ENCODE data around the gene LBHD1.
A peak's percentile ranks its signal among the peaks of the same experiment; 100 is the strongest.
"Not testable (repeated sequence)": the region's sequence is repeated elsewhere in the genome, so short reads cannot be mapped to it uniquely, and the experiment has no call there.

LBHD1 gene

DNA sequence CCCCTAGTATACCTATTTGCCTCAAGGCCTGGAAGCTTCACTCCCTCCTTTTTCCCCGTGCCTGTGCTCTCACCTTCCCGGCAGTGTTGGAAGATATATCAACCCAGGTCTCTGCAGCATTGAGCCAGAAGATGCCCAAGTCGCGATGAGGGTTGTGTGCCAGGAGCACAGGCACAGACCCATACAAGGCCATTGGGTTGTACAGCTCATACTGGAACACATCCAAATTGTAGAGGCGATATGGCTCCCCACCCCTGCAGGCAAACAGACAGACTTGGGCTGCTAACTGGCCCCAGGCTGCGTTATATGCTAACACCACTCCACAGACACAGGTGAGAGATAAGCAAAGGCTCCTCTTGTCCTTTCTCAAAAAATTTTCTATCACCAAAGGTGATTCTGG, 39.6 kb downstream of the LBHD1 start:
- H3K4me3 ChIP-seq (ENCODE audit: low read length): no peak overlapping the region
- no peak for TF ChIP-seq ZNF274 (IDR thresholded peaks at IDR 0.05; ENCODE audit: low read depth, low read length)

DNA sequence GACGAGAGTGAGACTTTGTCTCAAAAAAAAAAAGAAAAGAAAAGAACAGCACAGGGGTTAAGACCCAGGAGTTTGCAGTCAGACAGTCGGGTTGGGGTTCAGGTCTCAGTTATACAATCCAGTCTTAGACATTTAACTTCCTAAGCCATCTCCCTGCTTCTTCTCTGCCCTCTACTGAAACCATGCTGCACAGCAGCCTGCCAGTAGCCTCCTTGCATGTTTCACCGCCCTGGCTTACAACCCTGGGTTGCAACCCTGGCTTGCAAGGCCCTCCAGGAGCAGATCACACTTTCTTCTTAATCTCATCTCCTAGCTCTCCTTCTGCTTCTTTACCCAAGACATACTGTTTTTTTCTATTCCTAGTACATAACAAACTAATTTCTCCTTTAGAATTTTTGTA, 44.4 kb downstream of the LBHD1 start:
- TF ChIP-seq ZNF274 (IDR thresholded peaks at IDR 0.05; ENCODE audit: low read depth, low read length): no peak
- no peak overlapping the region for H3K4me3 ChIP-seq (ENCODE audit: low read length)

DNA sequence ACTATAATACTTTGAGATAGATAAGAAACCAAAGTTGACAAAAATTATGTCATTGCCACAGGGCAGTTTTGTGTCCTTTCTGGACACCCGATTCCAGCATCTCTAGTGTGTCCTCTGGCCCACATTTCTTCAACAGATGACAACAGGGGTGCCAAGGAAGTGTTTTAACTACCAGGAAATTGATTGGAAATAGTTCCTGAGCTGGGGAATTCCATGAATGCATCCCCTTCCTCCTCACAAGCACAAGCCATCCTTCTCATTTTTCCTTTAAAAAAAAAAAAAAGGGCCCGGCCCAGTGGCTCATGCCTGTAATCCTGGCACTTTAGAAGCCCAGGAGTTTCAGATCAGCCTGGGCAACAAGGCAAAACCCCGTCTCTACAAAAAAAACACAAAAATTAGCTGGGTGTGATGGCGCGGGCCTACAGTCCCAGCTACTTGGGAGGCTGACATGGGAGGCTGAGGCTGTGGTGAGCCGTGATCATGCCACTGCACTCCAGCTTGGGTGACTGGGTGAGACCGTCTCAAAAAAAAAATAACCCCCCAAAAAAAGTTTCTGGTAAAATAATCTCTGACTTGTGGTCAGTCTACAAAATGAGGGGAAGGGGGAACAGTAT, 49.5 kb downstream of the LBHD1 start:
- no peak overlapping the region for H3K4me3 ChIP-seq (ENCODE audit: low read length)
- TF ChIP-seq ZNF274 (IDR thresholded peaks at IDR 0.05; ENCODE audit: low read depth, low read length): no peak

DNA sequence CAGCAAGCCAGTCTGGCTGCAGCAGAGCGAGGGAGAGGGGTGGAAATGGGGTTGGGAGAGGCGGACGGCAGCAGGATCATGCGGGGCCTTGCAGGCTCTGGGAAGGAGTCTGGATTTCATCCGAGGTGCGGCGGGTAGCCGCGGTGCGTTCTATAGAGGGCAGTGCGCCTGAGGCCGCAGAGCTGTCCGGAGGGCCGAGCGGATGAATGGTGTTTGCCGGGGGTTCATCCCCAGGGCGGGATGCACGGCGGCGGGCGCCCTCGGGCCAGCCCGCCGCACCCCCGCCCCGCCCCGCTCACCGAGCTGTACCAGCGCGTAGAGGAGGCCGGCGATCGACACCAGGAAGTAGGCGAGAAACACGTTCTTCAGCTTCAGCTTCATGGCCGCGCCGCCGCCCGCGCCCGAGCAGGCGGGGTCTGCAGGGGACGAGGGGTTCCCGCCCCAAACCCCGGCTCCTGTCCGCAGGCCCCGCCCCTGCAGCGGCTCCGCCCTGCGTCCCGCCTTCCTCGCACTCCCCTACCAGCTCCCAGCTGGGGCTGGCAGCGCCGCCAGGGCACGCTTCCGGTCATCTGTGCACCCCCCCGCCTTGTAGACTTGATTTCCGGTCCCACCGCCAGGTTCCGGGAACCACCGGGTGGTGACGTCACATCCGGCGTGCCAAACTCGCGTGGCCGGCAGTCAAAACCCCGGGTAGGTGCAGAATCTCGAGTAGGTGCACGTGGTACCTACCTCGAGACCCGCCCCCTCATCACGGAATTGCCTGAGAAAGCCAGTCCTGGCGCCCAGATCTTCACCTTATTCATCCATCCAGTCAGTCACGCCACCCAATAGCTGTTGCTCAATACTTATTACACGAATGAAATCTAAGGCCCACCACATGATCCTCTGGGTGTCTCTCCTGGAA, 50.2 kb downstream of the LBHD1 start, which contains the start of gene B3GAT3:
B3GAT3 (minus strand) TSS at position 420 of the 904 bp plus-strand sequence; CDS start at position 381, 39 bp downstream.
- no peak for TF ChIP-seq ZNF274 (IDR thresholded peaks at IDR 0.05; ENCODE audit: low read depth, low read length)
- peak within 1 kb of the TSS; percentile 72 for H3K4me3 ChIP-seq (ENCODE audit: low read length)

DNA sequence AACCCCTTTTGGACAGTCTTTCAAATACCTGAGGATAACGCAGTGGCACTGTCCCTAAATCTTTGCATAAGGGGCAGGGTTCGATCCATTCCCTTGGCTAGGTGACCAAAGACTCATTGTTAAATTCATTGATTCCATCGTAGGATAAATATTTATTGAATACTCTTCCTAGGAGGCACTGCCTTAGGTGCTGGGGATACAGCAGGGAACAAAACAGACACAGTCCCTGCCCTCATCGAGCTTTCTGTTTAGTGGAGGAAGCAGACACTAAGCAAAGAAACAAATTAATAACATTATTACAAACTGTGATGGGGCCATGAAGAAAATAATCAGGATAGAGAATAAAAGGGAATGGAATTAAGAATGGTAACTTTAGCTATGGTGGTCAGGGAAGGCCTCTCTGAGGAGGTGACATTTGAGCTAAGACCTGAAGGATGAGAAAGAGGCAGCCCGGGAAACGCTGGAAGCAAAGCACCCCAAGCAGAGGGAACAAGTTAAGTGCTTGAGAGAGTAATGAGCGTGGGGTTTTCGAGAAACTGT, 51.0 kb downstream of the LBHD1 start:
- H3K4me3 ChIP-seq (ENCODE audit: low read length): peak overlapping the region; percentile 72

DNA sequence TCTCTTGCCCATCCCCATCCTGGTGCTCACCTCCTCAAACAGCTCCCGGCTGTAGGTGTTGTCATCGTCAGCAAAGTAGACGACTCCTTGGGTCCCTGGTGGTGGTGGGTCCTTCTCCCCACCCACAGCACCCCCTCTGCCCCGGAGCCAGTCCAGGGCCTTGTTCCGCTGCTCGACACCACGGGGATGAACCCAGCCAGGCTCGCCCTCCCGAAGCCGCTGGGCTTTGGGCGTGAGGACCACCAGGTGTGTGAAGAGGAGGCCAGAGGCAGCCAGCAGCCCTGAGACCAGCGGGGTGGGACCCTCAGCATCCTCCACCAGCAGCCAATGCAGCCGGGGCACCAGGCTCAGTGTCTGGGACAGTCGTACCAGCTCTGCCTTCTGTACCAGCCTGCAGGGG, 55.1 kb downstream of the LBHD1 start:
- not testable (repeated sequence) for H3K4me3 ChIP-seq (ENCODE audit: low read length)

More for the DNA sequence above, 51.0 kb downstream of the LBHD1 start:
- TF ChIP-seq ZNF274 (IDR thresholded peaks at IDR 0.05; ENCODE audit: low read depth, low read length): no peak

DNA sequence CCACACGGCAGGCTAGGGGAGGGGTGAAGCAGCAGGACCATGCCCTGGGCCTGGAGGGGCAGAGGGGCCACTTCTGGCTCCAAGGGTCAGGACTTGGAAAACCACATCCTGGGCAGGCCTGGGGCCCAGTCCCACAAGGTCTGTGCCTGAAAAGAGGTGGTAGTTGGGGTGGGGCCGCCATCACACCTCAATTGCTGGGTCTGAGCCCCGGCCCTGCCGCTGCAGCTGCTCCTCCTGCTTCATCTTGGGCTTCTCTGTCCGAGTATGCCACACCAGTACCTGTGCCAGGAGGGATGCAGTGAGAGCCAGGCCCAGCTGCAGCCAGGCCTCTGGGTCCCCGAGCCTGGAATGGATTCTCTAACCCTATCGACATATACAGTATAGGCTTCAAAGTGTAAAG, 56.5 kb downstream of the LBHD1 start:
- H3K4me3 ChIP-seq (ENCODE audit: low read length): no peak overlapping the region
- TF ChIP-seq ZNF274 (IDR thresholded peaks at IDR 0.05; ENCODE audit: low read depth, low read length): no peak

DNA sequence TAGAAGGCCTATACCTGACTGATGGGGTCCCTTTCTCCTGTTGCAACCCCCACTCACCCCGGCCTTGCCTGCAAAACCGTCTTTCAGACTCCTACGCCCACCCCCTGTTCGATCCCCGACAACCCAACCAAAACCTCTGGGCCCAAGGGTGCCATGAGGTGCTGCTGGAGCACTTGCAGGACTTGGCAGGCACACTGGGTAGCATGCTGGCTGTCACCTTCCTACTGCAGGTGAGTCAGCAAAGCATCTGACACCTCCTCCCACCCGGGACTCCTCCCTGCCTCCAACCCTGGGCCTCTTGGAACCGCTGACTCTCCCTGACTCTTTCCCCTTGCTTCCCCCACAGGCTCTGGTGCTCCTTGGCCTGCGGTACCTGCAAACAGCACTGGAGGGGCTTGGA, 57.8 kb downstream of the LBHD1 start:
- no peak overlapping the region for H3K4me3 ChIP-seq (ENCODE audit: low read length)
- TF ChIP-seq ZNF274 (IDR thresholded peaks at IDR 0.05; ENCODE audit: low read depth, low read length): no peak

DNA sequence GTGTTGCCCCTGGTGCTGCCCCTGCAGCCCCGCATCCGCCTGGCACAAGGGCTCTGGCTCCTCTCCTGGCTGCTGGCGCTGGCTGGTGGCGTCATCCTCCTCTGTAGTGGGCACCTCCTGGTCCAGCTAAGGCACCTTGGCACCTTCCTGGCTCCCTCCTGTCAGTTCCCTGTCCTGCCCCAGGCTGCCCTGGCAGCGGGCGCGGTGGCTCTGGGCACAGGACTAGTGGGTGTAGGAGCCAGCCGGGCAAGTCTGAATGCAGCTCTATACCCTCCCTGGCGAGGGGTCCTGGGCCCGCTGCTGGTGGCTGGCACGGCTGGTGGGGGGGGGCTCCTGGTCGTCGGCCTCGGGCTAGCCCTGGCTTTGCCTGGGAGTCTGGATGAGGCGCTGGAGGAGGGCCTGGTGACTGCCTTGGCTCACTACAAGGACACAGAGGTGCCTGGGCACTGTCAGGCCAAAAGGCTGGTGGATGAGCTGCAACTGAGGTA, 58.7 kb downstream of the LBHD1 start:
- TF ChIP-seq ZNF274 (IDR thresholded peaks at IDR 0.05; ENCODE audit: low read depth, low read length): no peak
- no peak overlapping the region for H3K4me3 ChIP-seq (ENCODE audit: low read length)
